Stomach (tissue), 9 donors: ENCODE results near the gene PDS5A. TPM values are rescaled to one million over a fixed set of nuclear protein-coding genes. Genes with fewer than 3 reads are reported as not detected.

Experiments used
- DNase-seq, 2 donors: peaks; one replicate each; pipeline versions ENCODE4 v3.0.0 to v3.0.0-alpha.2; 2013 to 2019
- H3K27ac ChIP-seq, 5 donors: fragments of 200-600 bp in 4 of 5; sonication (generic) in 4 of 5; one replicate each; pipeline ENCODE4 v1.5.1; 2013 to 2019; ENCODE audit warnings: mild to moderate bottlenecking in 1 of 5, moderate library complexity in 1 of 5
- H3K27me3 ChIP-seq, 3 donors: fragments of 200-600 bp; sonication (generic); one replicate each; pipeline ENCODE4 v1.5.1; 2017 to 2019; ENCODE audit warnings: mixed run types in 1 of 3
- H3K36me3 ChIP-seq, 4 donors: fragments of 200-600 bp; sonication (generic); 1 replicate in 3 of 4; 2 replicates in 1 of 4; pipeline ENCODE4 v1.5.1; 2016 to 2019
- H3K4me1 ChIP-seq, 4 donors: fragments of 200-600 bp; sonication (generic); one replicate each; pipeline ENCODE4 v1.5.1; 2016 to 2019
- H3K4me3 ChIP-seq, 4 donors: fragments of 200-600 bp; sonication (generic) in 3 of 4; one replicate each; pipeline ENCODE4 v1.5.1; 2016 to 2019; ENCODE audit warnings: mild to moderate bottlenecking in 1 of 4
- H3K9me3 ChIP-seq, 4 donors: fragments of 200-600 bp; sonication (generic); one replicate each; pipeline ENCODE4 v1.5.1; 2016 to 2019
- CTCF ChIP-seq, 7 experiments: fragments of 450-650 bp in 4 of 7; fragments of 200-600 bp in 3 of 7; sonication (generic) in 3 of 7; IDR thresholded peaks; one replicate each; pipeline ENCODE4 v1.5.1; 2016 to 2019; ENCODE audit warnings: antibody characterized with exemption in 7 of 7, control low read depth in 2 of 7, mild to moderate bottlenecking in 1 of 7
- EP300 ChIP-seq: sonication (generic); formaldehyde crosslinking; IDR thresholded peaks from one replicate; pipeline ENCODE4 v1.6.1; 2017; ENCODE audit warnings: antibody characterized with exemption
- POLR2A ChIP-seq, 4 donors: fragments of 450-650 bp; IDR thresholded peaks; one replicate each; pipeline ENCODE4 v1.6.1; 2016; ENCODE audit warnings: antibody characterized with exemption in 4 of 4, control low read depth in 2 of 4, mild to moderate bottlenecking in 1 of 4, moderate library complexity in 1 of 4
- POLR2AphosphoS5 ChIP-seq, 3 donors: sonication (generic); formaldehyde crosslinking; IDR thresholded peaks; one replicate each; pipeline ENCODE4 v1.6.1; 2016; ENCODE audit warnings: antibody characterized with exemption in 3 of 3
- WGBS, 5 donors: extraction: QIAGEN DNeasy Blood & Tissue Kit in 3 of 5; methylation state at CpG; one replicate each; pipeline versions ENCODE4 v1.1.5 to v1.1.7; 2013 to 2018; 5-methylcytosine and 5-hydroxymethylcytosine counted together
- intact Hi-C: fragments of 100-400 bp; cut with DNase I; formaldehyde crosslinking; loops from one replicate; pipeline ENCODE4 v1.15.1; 2023; ENCODE audit warnings: low total_unique reads
- polyA plus RNA-seq, 3 donors: library from polyadenylated mRNA; stranded (reverse); fragments of 200-250 nt; gene quantifications; one replicate each; pipeline ENCODE4 v1.2.3, GENCODE V29; 2013
- total RNA-seq, 5 donors: library from RNA; depleted of rRNA; stranded (reverse); fragments of >200 nt; gene quantifications; one replicate each; pipeline versions ENCODE4 v1.1.0 to v1.2.3, GENCODE V29; 2014 to 2016
- donor health status: healthy with polysubstance abuse.
- donor health status: Bipolar disorder and iron deficiency.
- donor health status: healthy.

PDS5A gene
- total and polyA plus RNA-seq, 8 donors: 14.7 to 117 (median 82.4) TPM

- intact Hi-C loops: no loop called here
- peaks cover 12 to 45% (median 31%) of the 10 kb centered on the region in 4 donors for H3K4me1 ChIP-seq
- no peak overlapping the region for H3K4me3 ChIP-seq
- no peak for TF ChIP-seq POLR2A (IDR thresholded peaks at IDR 0.05)
- no peak for TF ChIP-seq EP300
- TF ChIP-seq POLR2AphosphoS5 (IDR thresholded peaks at IDR 0.05): no peak
- TF ChIP-seq CTCF (IDR thresholded peaks at IDR 0.05): no peak
- DNase-seq: no peak
- WGBS, 5 donors: 30 to 65% (median 51%) methylated on average over 2 of the region's 2 CpGs
- no peaks in the 10 kb centered on the region for H3K27me3 ChIP-seq
- no peaks in the 10 kb centered on the region for H3K9me3 ChIP-seq
- peaks cover 0 to 9% (median 4%) of the 10 kb centered on the region in 4 donors for H3K36me3 ChIP-seq
- H3K27ac ChIP-seq: no peak overlapping the region
Measured at GRCh38 chr4:39937683-39938268, 39.9 kb downstream of the PDS5A start.

- H3K27me3 ChIP-seq: no peaks in the 10 kb centered on the region
- WGBS, 5 donors: 72 to 87% (median 78%) methylated on average over 6 of the region's 6 CpGs
- no peak overlapping the region for H3K4me3 ChIP-seq
- intact Hi-C loops: no loop called here
- peaks cover 14 to 54% (median 35%) of the 10 kb centered on the region in 4 donors for H3K4me1 ChIP-seq
- no peak for DNase-seq
- TF ChIP-seq EP300 (no peak), CTCF (IDR thresholded peaks at IDR 0.05) (no peak), POLR2AphosphoS5 (IDR thresholded peaks at IDR 0.05) (no peak), POLR2A (IDR thresholded peaks at IDR 0.05) (no peak)
- no peaks in the 10 kb centered on the region for H3K9me3 ChIP-seq
- H3K36me3 ChIP-seq: peaks cover 0 to 9% (median 4%) of the 10 kb centered on the region in 4 donors
- H3K27ac ChIP-seq: no peak overlapping the region
Measured at GRCh38 chr4:39936565-39937418, 40.9 kb downstream of the PDS5A start.

DNA sequence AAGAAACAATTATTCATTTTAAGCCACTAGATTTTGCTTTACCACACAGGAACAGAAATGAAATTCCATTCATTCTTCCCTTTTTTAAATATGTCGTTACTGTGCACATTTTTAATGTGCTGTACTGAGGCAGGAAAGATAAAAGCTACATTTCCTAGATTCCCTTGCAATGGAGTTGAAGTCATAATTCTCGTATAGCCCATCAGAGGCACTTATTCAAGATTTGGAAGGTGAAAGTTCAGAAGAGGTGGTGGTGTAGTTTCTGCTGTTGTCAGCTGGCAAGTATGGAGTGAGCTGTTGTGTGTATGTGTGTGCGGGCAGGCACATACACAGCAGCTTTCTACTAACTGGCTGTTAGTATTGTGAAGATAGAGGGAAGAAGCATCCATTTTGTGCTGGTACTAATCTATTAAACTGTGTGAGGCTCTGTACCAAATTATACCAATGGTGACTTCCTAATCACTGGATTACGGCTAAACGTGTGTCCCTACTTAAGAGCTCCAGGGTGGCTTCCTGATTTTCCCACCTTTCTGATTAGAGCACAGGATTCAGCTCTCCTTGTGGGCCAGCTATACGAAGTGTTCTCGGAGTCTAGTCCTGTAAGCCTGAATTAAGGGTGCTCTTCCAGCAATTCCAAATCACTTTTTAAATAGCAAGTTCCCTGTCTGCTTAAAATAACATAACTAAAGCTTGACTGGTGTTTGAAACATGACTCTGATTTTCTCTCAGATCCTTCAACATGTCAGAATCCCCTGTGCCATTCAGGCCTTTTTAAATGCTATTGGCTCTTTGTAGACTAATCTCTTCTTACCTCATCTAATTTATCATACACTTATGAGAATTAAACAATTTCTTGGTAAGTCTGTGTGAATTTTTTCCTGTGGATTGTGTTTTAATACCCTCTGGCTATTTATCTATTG lies 43.8 kb downstream of the PDS5A start:
- Histone ChIP-seq H3K4me3 (no peak overlapping the region), H3K36me3 (peaks cover 0 to 7% (median 3%) of the 10 kb centered on the region in 4 donors), H3K27me3 (no peaks in the 10 kb centered on the region), H3K27ac (no peak overlapping the region), H3K4me1 (peaks cover 14 to 59% (median 37%) of the 10 kb centered on the region in 4 donors), H3K9me3 (no peaks in the 10 kb centered on the region)
- 43 to 57% (median 51%) methylated on average over 7 of the region's 7 CpGs for WGBS, 5 donors
- intact Hi-C loops: no loop called here
- DNase-seq: no peak
- no peak for TF ChIP-seq CTCF (IDR thresholded peaks at IDR 0.05)
- TF ChIP-seq POLR2A (IDR thresholded peaks at IDR 0.05): no peak
- TF ChIP-seq EP300: no peak
- TF ChIP-seq POLR2AphosphoS5 (IDR thresholded peaks at IDR 0.05): no peak
